ENCODE data around the gene GOPC. TPM values are rescaled to one million over a fixed set of nuclear protein-coding genes. Genes with fewer than 3 reads are reported as not detected.
"Not testable (repeated sequence)": the region's sequence is repeated elsewhere in the genome, so short reads cannot be mapped to it uniquely, and the experiment has no call there.

GOPC gene
- 32.8 and 34.5 TPM in 2 replicates for total RNA-seq (ENCODE audit: low replicate concordance)
- long read RNA-seq, full-length matches to known transcripts = 1 of 14 reads
- long read RNA-seq, partial matches to known transcripts = 3 of 14 reads
- long read RNA-seq, other reads (novel, unspliced or antisense) = 10 of 14 reads

GRCh38 chr6:117602151-117602898 is at the start of gene GOPC:
TSS of gene GOPC (minus strand) at chr6:117602511. CDS start at chr6:117602288, 223 bp downstream.
- DNase-seq (ENCODE audit: extremely low spot score, unreplicated experiment) = peak; percentile 90
- no peaks in the 10 kb centered on the region for H3K9me3 Mint-ChIP-seq
- H3K27ac Mint-ChIP-seq = peak within 1 kb of the TSS; percentile 97
- peaks cover 22% of the 10 kb centered on the region for H3K36me3 Mint-ChIP-seq
- no peaks in the 10 kb centered on the region for H3K27me3 Mint-ChIP-seq
- TF ChIP-seq CTCF (conservative IDR thresholded peaks at IDR 0.05) = peak; percentile 41
- H3K4me1 Mint-ChIP-seq (ENCODE audit: unreplicated experiment) = peaks cover 23% of the 10 kb centered on the region
- H3K4me3 Mint-ChIP-seq = peak within 1 kb of the TSS; percentile 99

GRCh38 chr6:117651984-117652383 is 49.7 kb upstream of the GOPC start:
- not testable (repeated sequence) for H3K4me1 Mint-ChIP-seq (ENCODE audit: unreplicated experiment); H3K9me3 Mint-ChIP-seq; H3K27ac Mint-ChIP-seq; DNase-seq (ENCODE audit: extremely low spot score, unreplicated experiment); H3K36me3 Mint-ChIP-seq; H3K27me3 Mint-ChIP-seq; H3K4me3 Mint-ChIP-seq

GRCh38 chr6:117642976-117643375 is 40.7 kb upstream of the GOPC start:
- no peaks in the 10 kb centered on the region for H3K4me1 Mint-ChIP-seq (ENCODE audit: unreplicated experiment)
- no peaks in the 10 kb centered on the region for H3K27me3 Mint-ChIP-seq
- DNase-seq (ENCODE audit: extremely low spot score, unreplicated experiment) = no peak
- no peak for TF ChIP-seq CTCF (conservative IDR thresholded peaks at IDR 0.05)
- no peak overlapping the region for H3K27ac Mint-ChIP-seq
- no peaks in the 10 kb centered on the region for H3K9me3 Mint-ChIP-seq
- no peaks in the 10 kb centered on the region for H3K36me3 Mint-ChIP-seq
- H3K4me3 Mint-ChIP-seq = no peak overlapping the region

- Mint-ChIP-seq H3K9me3 (no peaks in the 10 kb centered on the region), H3K27ac (peak overlapping the region; percentile 75), H3K36me3 (no peaks in the 10 kb centered on the region), H3K4me1 (ENCODE audit: unreplicated experiment) (no peaks in the 10 kb centered on the region), H3K27me3 (no peaks in the 10 kb centered on the region), H3K4me3 (no peak overlapping the region)
- no peak for DNase-seq (ENCODE audit: extremely low spot score, unreplicated experiment)
- no peak for TF ChIP-seq CTCF (conservative IDR thresholded peaks at IDR 0.05)
These were observed 35.5 kb upstream of the GOPC start for GRCh38 chr6:117637770-117638169.

- TF ChIP-seq CTCF (conservative IDR thresholded peaks at IDR 0.05) = no peak
- no peak overlapping the region for H3K4me3 Mint-ChIP-seq
- H3K27ac Mint-ChIP-seq = no peak overlapping the region
- no peaks in the 10 kb centered on the region for H3K4me1 Mint-ChIP-seq (ENCODE audit: unreplicated experiment)
- peaks cover 10% of the 10 kb centered on the region for H3K36me3 Mint-ChIP-seq
- H3K9me3 Mint-ChIP-seq = peaks cover 9% of the 10 kb centered on the region
- H3K27me3 Mint-ChIP-seq = no peaks in the 10 kb centered on the region
- no peak for DNase-seq (ENCODE audit: extremely low spot score, unreplicated experiment)
These were observed 26.9 kb upstream of the GOPC start for GRCh38 chr6:117629119-117629660.

- H3K9me3 Mint-ChIP-seq = peaks cover 9% of the 10 kb centered on the region
- DNase-seq (ENCODE audit: extremely low spot score, unreplicated experiment) = no peak
- H3K27me3 Mint-ChIP-seq = no peaks in the 10 kb centered on the region
- no peaks in the 10 kb centered on the region for H3K4me1 Mint-ChIP-seq (ENCODE audit: unreplicated experiment)
- TF ChIP-seq CTCF (conservative IDR thresholded peaks at IDR 0.05) = no peak
- peaks cover 10% of the 10 kb centered on the region for H3K36me3 Mint-ChIP-seq
- H3K27ac Mint-ChIP-seq = no peak overlapping the region
- H3K4me3 Mint-ChIP-seq = no peak overlapping the region
These were observed 25.2 kb upstream of the GOPC start for GRCh38 chr6:117627533-117627932.

Measured in type B pancreatic cell (in vitro differentiated cells).